HCT116 (cell line): ENCODE results near the gene PHF10.

Source experiments
- POLR2A ChIP-seq: IDR thresholded peaks from 2 replicates; pipeline ENCODE4 v1.7.0; 2011; ENCODE audit warnings: borderline replicate concordance; ENCODE audit not compliant: insufficient read depth, insufficient read length; ENCODE audit errors: extremely low read depth
- SIN3A ChIP-seq: IDR thresholded peaks from 2 replicates; pipeline ENCODE4 v1.6.1; 2012; ENCODE audit warnings: low read depth
- YY1 ChIP-seq: IDR thresholded peaks from 2 replicates; pipeline ENCODE4 v1.6.1; 2011; ENCODE audit warnings: low read length, low read depth, moderate library complexity, mild to moderate bottlenecking; ENCODE audit not compliant: insufficient replicate concordance; ENCODE audit errors: extremely low read depth
- ZNF274 ChIP-seq: fragments of 200-500 bp; sonication (Bioruptor generic); IDR thresholded peaks from 2 replicates; pipeline ENCODE4 v1.6.1; 2014; ENCODE audit warnings: mild to moderate bottlenecking, low read depth, low read length, inconsistent platforms
- TF ChIP-seq, protein P1 (sequence below), 3 experiments: fragments of 200-600 bp in 1 of 3; sonication (generic) in 1 of 3; IDR thresholded peaks in 2 of 3; conservative IDR thresholded peaks in 1 of 3; 2 replicates each; pipeline ENCODE4 v1.5.1; 2012 to 2017; ENCODE audit warnings: low read depth in 2 of 3, low read length in 2 of 3, antibody characterized with exemption in 1 of 3, borderline replicate concordance in 1 of 3, control low read depth in 1 of 3, mild to moderate bottlenecking in 1 of 3, mixed read lengths in 1 of 3, mixed run types in 1 of 3, moderate library complexity in 1 of 3; ENCODE audit not compliant: insufficient read depth in 1 of 3
- TF ChIP-seq, protein P2 (sequence below): IDR thresholded peaks from 2 replicates; pipeline ENCODE4 v1.6.1; 2012
- TF ChIP-seq, protein P3 (sequence below): IDR thresholded peaks from 2 replicates; pipeline ENCODE4 v1.6.1; 2012; ENCODE audit warnings: low read depth

DNA sequence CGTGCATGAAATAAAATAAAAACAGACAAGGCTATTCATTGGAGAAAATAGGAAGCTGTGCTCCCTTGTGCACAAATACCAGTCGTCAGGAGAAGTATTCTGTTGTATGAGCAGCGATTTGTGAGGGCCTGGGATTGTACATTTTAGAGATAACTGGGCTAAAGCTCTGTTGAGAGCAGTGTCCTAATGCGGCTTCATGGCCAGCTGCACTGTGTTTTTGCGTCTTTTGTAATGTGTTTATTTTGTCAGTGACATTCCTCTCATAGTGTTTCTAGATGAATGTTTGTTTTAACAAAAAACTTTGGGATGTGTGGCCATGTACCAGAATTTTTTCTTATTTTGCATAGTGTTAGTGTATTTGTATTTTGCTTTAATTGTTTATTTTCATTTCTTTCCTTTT is 41.9 kb upstream of the PHF10 start:
- TF ChIP-seq, protein P1, sequence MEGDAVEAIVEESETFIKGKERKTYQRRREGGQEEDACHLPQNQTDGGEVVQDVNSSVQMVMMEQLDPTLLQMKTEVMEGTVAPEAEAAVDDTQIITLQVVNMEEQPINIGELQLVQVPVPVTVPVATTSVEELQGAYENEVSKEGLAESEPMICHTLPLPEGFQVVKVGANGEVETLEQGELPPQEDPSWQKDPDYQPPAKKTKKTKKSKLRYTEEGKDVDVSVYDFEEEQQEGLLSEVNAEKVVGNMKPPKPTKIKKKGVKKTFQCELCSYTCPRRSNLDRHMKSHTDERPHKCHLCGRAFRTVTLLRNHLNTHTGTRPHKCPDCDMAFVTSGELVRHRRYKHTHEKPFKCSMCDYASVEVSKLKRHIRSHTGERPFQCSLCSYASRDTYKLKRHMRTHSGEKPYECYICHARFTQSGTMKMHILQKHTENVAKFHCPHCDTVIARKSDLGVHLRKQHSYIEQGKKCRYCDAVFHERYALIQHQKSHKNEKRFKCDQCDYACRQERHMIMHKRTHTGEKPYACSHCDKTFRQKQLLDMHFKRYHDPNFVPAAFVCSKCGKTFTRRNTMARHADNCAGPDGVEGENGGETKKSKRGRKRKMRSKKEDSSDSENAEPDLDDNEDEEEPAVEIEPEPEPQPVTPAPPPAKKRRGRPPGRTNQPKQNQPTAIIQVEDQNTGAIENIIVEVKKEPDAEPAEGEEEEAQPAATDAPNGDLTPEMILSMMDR (IDR thresholded peaks at IDR 0.05 in 2 of 3, conservative IDR thresholded peaks at IDR 0.05 in 1 of 3; ENCODE audit: borderline replicate concordance in 1 of 3, insufficient read depth in 1 of 3, low read depth in 2 of 3, low read length in 2 of 3) = no peak
- TF ChIP-seq, protein P2, sequence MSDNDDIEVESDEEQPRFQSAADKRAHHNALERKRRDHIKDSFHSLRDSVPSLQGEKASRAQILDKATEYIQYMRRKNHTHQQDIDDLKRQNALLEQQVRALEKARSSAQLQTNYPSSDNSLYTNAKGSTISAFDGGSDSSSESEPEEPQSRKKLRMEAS = no peak
- TF ChIP-seq, protein P3, sequence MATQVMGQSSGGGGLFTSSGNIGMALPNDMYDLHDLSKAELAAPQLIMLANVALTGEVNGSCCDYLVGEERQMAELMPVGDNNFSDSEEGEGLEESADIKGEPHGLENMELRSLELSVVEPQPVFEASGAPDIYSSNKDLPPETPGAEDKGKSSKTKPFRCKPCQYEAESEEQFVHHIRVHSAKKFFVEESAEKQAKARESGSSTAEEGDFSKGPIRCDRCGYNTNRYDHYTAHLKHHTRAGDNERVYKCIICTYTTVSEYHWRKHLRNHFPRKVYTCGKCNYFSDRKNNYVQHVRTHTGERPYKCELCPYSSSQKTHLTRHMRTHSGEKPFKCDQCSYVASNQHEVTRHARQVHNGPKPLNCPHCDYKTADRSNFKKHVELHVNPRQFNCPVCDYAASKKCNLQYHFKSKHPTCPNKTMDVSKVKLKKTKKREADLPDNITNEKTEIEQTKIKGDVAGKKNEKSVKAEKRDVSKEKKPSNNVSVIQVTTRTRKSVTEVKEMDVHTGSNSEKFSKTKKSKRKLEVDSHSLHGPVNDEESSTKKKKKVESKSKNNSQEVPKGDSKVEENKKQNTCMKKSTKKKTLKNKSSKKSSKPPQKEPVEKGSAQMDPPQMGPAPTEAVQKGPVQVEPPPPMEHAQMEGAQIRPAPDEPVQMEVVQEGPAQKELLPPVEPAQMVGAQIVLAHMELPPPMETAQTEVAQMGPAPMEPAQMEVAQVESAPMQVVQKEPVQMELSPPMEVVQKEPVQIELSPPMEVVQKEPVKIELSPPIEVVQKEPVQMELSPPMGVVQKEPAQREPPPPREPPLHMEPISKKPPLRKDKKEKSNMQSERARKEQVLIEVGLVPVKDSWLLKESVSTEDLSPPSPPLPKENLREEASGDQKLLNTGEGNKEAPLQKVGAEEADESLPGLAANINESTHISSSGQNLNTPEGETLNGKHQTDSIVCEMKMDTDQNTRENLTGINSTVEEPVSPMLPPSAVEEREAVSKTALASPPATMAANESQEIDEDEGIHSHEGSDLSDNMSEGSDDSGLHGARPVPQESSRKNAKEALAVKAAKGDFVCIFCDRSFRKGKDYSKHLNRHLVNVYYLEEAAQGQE = no peak
- TF ChIP-seq YY1 = no peak
- TF ChIP-seq ZNF274 = no peak
- no peak for TF ChIP-seq POLR2A
- TF ChIP-seq SIN3A = no peak
